ENCODE data around the gene SEPTIN1.
A peak's percentile ranks its signal among the peaks of the same experiment; 100 is the strongest.
"Not testable (repeated sequence)": the region's sequence is repeated elsewhere in the genome, so short reads cannot be mapped to it uniquely, and the experiment has no call there.

The SEPTIN1 gene

DNA sequence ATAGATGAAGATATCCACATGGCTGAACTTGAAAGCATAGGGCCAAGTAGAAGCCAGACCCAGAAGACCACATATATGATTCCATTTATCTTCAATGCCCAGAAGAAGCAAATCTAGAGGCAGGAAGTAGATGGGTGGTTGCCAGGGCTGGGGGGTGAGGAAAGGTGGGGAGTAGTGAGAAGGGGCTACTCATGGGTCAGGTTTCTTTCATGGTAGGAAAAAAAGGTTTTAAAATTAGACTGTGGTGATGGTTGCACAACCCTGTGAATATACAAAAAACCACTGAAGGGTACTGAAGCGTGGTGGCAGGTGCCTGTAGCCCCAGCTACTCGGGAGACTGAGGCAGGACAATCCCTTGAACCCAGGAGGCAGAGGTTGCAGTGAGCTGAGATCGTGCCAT is 32.7 kb downstream of the SEPTIN1 start:
- no peaks in the 10 kb centered on the region for H3K9me3 Mint-ChIP-seq
- ATAC-seq (no peak), DNase-seq (no peak)
- no peaks in the 10 kb centered on the region for H3K27me3 Mint-ChIP-seq
- H3K4me1 Mint-ChIP-seq: peaks cover 58% of the 10 kb centered on the region
- H3K27ac Mint-ChIP-seq: peak overlapping the region; percentile 56 to 60
- peak overlapping the region; percentile 16 to 42 for H3K4me3 Mint-ChIP-seq

- H3K4me3 Mint-ChIP-seq: no peak overlapping the region
- H3K27ac Mint-ChIP-seq: peak overlapping the region; percentile 33 to 60
- ATAC-seq (no peak), DNase-seq (no peak)
- no peaks in the 10 kb centered on the region for H3K9me3 Mint-ChIP-seq
- no peaks in the 10 kb centered on the region for H3K27me3 Mint-ChIP-seq
- H3K4me1 Mint-ChIP-seq: peaks cover 51% of the 10 kb centered on the region
These were observed 33.4 kb downstream of the SEPTIN1 start for GRCh38 chr16:30348929-30349328.

DNA sequence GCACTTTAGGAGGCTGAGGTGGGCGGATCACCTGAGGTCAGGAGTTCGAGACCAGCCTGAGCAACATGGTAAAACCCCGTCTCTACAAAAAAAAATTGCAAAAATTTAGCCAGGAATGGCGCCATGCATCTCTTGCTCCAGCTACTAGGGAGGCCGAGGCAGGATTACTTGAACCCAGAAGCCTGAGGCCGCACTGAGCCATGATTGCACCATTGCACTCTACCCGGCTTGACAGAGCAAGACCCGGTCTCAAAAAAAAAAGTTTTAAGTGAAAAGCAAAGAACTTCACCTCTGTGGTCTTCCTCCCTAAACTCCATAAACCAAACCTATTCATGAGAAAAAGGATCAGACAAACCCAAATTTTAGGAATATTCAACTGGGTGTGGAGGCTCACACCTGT is 34.2 kb downstream of the SEPTIN1 start:
- Mint-ChIP-seq H3K27me3 (no peaks in the 10 kb centered on the region), H3K27ac (no peak overlapping the region), H3K9me3 (no peaks in the 10 kb centered on the region), H3K4me1 (peaks cover 42% of the 10 kb centered on the region), H3K4me3 (no peak overlapping the region)
- ATAC-seq (no peak), DNase-seq (no peak)

GRCh38 chr16:30346286-30346685 is 36.1 kb downstream of the SEPTIN1 start:
- Mint-ChIP-seq H3K4me1 (peaks cover 24% of the 10 kb centered on the region), H3K9me3 (no peaks in the 10 kb centered on the region), H3K27me3 (no peaks in the 10 kb centered on the region), H3K27ac (no peak overlapping the region), H3K4me3 (no peak overlapping the region)
- DNase-seq (no peak), ATAC-seq (no peak)

DNA sequence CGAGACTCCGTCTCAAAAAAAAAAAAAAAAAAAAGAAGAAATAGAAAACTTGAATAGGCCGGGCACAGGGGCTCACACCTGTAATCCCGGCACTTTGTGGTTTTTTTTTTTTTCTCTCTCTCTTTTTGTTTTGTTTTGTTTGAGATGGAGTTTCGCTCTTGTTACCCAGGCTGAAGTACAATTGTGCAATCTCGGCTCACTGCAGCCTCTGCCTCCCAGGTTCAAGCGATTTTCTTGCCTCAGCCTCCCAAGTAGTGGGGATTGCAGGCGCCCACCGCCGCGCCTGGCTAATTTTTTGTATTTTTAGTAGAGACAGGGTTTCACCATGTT is 38.9 kb downstream of the SEPTIN1 start:
- not testable (repeated sequence) for H3K4me3 Mint-ChIP-seq

GRCh38 chr16:30342751-30343490 is 39.4 kb downstream of the SEPTIN1 start:
- DNase-seq: peak in 1 of 2 donors; percentile 9
- no peak overlapping the region for H3K4me3 Mint-ChIP-seq
- H3K9me3 Mint-ChIP-seq: no peaks in the 10 kb centered on the region
- H3K4me1 Mint-ChIP-seq: peaks cover 15% of the 10 kb centered on the region
- ATAC-seq: no peak
- no peaks in the 10 kb centered on the region for H3K27me3 Mint-ChIP-seq
- H3K27ac Mint-ChIP-seq: peak overlapping the region in 1 of 2 donors; percentile 27

More for the DNA sequence above, 38.9 kb downstream of the SEPTIN1 start:
- peaks cover 15% of the 10 kb centered on the region for H3K4me1 Mint-ChIP-seq
- not testable (repeated sequence) for DNase-seq, ATAC-seq, H3K27ac Mint-ChIP-seq, H3K27me3 Mint-ChIP-seq, H3K9me3 Mint-ChIP-seq

DNA sequence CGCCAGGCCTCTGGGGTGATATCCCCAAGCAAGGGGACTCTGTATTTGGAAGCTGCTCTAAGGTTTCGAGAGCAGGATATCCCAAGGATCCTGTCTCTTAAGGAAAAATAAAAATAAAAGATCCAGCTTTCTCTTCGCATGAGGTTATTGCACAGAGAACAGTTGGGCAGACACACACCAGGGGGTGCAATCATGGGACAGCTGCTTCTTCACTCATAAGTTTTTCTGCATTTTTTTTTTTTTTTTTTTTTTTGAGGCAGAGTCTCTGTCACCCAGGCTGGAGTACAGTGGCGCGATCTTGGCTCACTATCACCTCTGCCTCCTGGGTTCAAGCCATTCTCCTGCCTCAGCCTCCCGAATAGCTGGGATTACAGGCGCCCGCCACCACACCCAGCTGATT is 40.4 kb downstream of the SEPTIN1 start:
- H3K27ac Mint-ChIP-seq: peak overlapping the region in 1 of 2 donors; percentile 71
- H3K27me3 Mint-ChIP-seq, DNase-seq, H3K9me3 Mint-ChIP-seq, H3K4me3 Mint-ChIP-seq, ATAC-seq: not testable (repeated sequence)
- peaks cover 15% of the 10 kb centered on the region for H3K4me1 Mint-ChIP-seq

- peak; percentile 56 for ATAC-seq
- Mint-ChIP-seq H3K27me3 (no peaks in the 10 kb centered on the region), H3K4me3 (peak overlapping the region in 1 of 2 donors; percentile 56), H3K9me3 (no peaks in the 10 kb centered on the region), H3K27ac (peak overlapping the region in 1 of 2 donors; percentile 65), H3K4me1 (peaks cover 22% of the 10 kb centered on the region)
- DNase-seq: no peak
These were observed 41.7 kb downstream of the SEPTIN1 start for GRCh38 chr16:30340621-30341020.

GRCh38 chr16:30338715-30339114 is 43.6 kb downstream of the SEPTIN1 start:
- H3K27ac Mint-ChIP-seq, H3K9me3 Mint-ChIP-seq, H3K27me3 Mint-ChIP-seq, DNase-seq, ATAC-seq, H3K4me3 Mint-ChIP-seq: not testable (repeated sequence)
- H3K4me1 Mint-ChIP-seq: peaks cover 27% of the 10 kb centered on the region

GRCh38 chr16:30337964-30338357 is 44.4 kb downstream of the SEPTIN1 start:
- not testable (repeated sequence) for H3K4me3 Mint-ChIP-seq, DNase-seq, H3K9me3 Mint-ChIP-seq, ATAC-seq, H3K27ac Mint-ChIP-seq, H3K27me3 Mint-ChIP-seq
- peaks cover 27% of the 10 kb centered on the region for H3K4me1 Mint-ChIP-seq

- Mint-ChIP-seq H3K4me3 (peak overlapping the region; percentile 81 to 86), H3K27me3 (no peaks in the 10 kb centered on the region), H3K9me3 (no peaks in the 10 kb centered on the region), H3K27ac (peak overlapping the region; percentile 83 to 93), H3K4me1 (peaks cover 32% of the 10 kb centered on the region)
- ATAC-seq (peak; percentile 29), DNase-seq (no peak)
These were observed 46.5 kb downstream of the SEPTIN1 start for GRCh38 chr16:30335598-30336474.

GRCh38 chr16:30335028-30335597 is 47.2 kb downstream of the SEPTIN1 start:
- Mint-ChIP-seq H3K27ac (peak overlapping the region; percentile 83 to 93), H3K4me1 (peaks cover 25% of the 10 kb centered on the region), H3K4me3 (peak overlapping the region; percentile 81 to 86)
- peak; percentile 83 for ATAC-seq
- H3K27me3 Mint-ChIP-seq, H3K9me3 Mint-ChIP-seq: not testable (repeated sequence)
- peak; percentile 86 to 90 for DNase-seq

GRCh38 chr16:30334473-30334989 is 47.8 kb downstream of the SEPTIN1 start:
- Mint-ChIP-seq H3K27ac (peak overlapping the region; percentile 77 to 83), H3K4me3 (peak overlapping the region; percentile 86 to 94), H3K4me1 (peaks cover 25% of the 10 kb centered on the region)
- not testable (repeated sequence) for H3K9me3 Mint-ChIP-seq, H3K27me3 Mint-ChIP-seq
- peak; percentile 95 for ATAC-seq
- DNase-seq: peak; percentile 87 to 88
